Mucosa of descending colon (tissue), 3 donors: ENCODE data around the gene RFC2. TPM values are rescaled to one million over a fixed set of nuclear protein-coding genes. Genes with fewer than 3 reads are reported as not detected.
"Not testable (repeated sequence)": the region's sequence is repeated elsewhere in the genome, so short reads cannot be mapped to it uniquely, and the experiment has no call there.

Experiments used
- ATAC-seq: fragments of 200-7000 bp; cut with Tn5 transposase; one replicate; pipeline ENCODE4 v1.9.1; 2020; ENCODE audit warnings: mild to moderate bottlenecking, moderate library complexity
- DNase-seq, 3 donors: peaks; one replicate each; pipeline ENCODE4 v3.0.0-alpha.2; 2020
- H3K36me3 ChIP-seq: fragments of 200-600 bp; one replicate; pipeline ENCODE4 v1.8.0; 2021; ENCODE audit warnings: low read depth, mild to moderate bottlenecking
- H3K4me1 ChIP-seq: fragments of 200-600 bp; one replicate; pipeline ENCODE4 v1.8.0; 2021; ENCODE audit warnings: low read depth, mild to moderate bottlenecking
- H3K4me3 ChIP-seq: fragments of 200-600 bp; one replicate; pipeline ENCODE4 v1.8.0; 2021; ENCODE audit warnings: mild to moderate bottlenecking
- H3K9me3 ChIP-seq: fragments of 200-600 bp; one replicate; pipeline ENCODE4 v1.8.0; 2021; ENCODE audit warnings: mild to moderate bottlenecking
- intact Hi-C, 2 donors: fragments of 100-400 bp; cut with DNase I in 1 of 2; cut with micrococcal nuclease in 1 of 2; formaldehyde crosslinking; loops; one replicate each; pipeline versions ENCODE4 v1.11.0 to v1.11.1; 2022; cut with DNase I, micrococcal nuclease
- total RNA-seq, 3 donors: library from RNA; stranded (reverse); fragmentation: NEBNext Ultra II Directional in 2 of 3; extraction: Animal tissue kit (Norgen Biotek cat#: 25700) in 2 of 3; gene quantifications; one replicate each; pipeline versions ENCODE4 v1.2.1 to v1.2.4, GENCODE V29; 2021 to 2023
- TF ChIP-seq, protein P1 (sequence below): fragments of 200-600 bp; IDR thresholded peaks from one replicate; pipeline ENCODE4 v1.8.0; 2022; ENCODE audit warnings: antibody characterized with exemption, mild to moderate bottlenecking
- donor health status: DM: no; HTN: no; CAD: no; lungs with moderate emphysema.
- donor health status: DM: no; HTN: no; CAD: no.
- donor health status: DM: no; HTN: yes; CAD: no.

RFC2 gene
- total RNA-seq, 3 donors from 2014 or later = 14.8 to 23.7 (median 15.9) TPM

DNA sequence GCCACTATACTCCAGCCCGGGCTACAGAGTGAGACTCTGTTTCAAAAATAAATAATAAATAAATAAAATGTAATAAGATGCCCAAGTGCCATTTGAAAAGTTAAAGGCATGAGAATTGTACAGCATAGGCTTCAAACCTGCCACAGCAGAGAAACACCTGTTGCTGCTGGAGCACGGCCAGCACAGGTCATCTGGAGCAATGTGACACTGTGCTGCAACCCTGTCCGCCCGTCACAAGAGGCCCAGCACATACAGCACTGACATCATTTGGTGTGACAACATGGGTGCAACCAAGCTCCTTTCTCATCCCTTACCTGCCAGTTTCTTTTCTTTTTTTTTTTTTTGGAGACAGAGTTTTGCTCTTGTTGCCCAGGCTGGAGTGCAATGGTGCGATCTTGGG lies 1.3 kb downstream of the RFC2 start:
- Histone ChIP-seq H3K9me3 (no peaks in the 10 kb centered on the region), H3K36me3 (peaks cover 4% of the 10 kb centered on the region), H3K4me3 (no peak overlapping the region), H3K4me1 (peaks cover 22% of the 10 kb centered on the region)
- intact Hi-C loops = no loop called here
- TF ChIP-seq, protein P1, sequence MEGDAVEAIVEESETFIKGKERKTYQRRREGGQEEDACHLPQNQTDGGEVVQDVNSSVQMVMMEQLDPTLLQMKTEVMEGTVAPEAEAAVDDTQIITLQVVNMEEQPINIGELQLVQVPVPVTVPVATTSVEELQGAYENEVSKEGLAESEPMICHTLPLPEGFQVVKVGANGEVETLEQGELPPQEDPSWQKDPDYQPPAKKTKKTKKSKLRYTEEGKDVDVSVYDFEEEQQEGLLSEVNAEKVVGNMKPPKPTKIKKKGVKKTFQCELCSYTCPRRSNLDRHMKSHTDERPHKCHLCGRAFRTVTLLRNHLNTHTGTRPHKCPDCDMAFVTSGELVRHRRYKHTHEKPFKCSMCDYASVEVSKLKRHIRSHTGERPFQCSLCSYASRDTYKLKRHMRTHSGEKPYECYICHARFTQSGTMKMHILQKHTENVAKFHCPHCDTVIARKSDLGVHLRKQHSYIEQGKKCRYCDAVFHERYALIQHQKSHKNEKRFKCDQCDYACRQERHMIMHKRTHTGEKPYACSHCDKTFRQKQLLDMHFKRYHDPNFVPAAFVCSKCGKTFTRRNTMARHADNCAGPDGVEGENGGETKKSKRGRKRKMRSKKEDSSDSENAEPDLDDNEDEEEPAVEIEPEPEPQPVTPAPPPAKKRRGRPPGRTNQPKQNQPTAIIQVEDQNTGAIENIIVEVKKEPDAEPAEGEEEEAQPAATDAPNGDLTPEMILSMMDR = no peak
- ATAC-seq = peak; percentile 22
- DNase-seq = peak; percentile 60 to 69 (median 61)

- intact Hi-C loops, H3K36me3 ChIP-seq, ATAC-seq, DNase-seq, H3K4me3 ChIP-seq, H3K9me3 ChIP-seq, H3K4me1 ChIP-seq: not testable (repeated sequence)
Measured at GRCh38 chr7:74249058-74249457, 5.1 kb downstream of the RFC2 start.

- ATAC-seq (no peak), DNase-seq (no peak)
- TF ChIP-seq, protein P1 = no peak
- Histone ChIP-seq H3K36me3 (peaks cover 4% of the 10 kb centered on the region), H3K4me3 (no peak overlapping the region), H3K4me1 (peaks cover 4% of the 10 kb centered on the region), H3K9me3 (no peaks in the 10 kb centered on the region)
- intact Hi-C loops = no loop called here
Measured at GRCh38 chr7:74248156-74248555, 6.0 kb downstream of the RFC2 start.

DNA sequence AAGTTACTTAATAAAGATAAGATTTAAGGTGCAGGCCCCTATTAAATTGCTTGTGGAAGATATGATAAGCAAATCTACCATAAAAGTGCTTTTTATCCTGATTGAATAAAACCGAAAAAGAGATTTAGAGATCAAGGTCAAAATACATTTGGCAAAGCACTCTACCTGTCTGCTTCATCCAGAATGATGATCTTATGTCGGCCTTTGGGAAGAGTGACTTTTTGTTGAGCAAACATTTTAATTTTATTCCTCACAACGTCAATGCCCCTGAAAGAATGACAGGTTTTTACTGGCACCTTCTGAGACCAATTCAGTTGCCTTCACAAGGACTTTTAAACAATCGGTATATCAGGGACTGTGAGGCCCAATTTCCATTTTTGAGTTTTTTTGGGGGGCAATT lies 7.7 kb downstream of the RFC2 start:
- intact Hi-C loops = no loop called here
- peaks cover 4% of the 10 kb centered on the region for H3K36me3 ChIP-seq
- H3K9me3 ChIP-seq = no peaks in the 10 kb centered on the region
- no peaks in the 10 kb centered on the region for H3K4me1 ChIP-seq
- no peak for ATAC-seq
- DNase-seq = no peak
- H3K4me3 ChIP-seq = no peak overlapping the region
- TF ChIP-seq, protein P1 = no peak

DNA sequence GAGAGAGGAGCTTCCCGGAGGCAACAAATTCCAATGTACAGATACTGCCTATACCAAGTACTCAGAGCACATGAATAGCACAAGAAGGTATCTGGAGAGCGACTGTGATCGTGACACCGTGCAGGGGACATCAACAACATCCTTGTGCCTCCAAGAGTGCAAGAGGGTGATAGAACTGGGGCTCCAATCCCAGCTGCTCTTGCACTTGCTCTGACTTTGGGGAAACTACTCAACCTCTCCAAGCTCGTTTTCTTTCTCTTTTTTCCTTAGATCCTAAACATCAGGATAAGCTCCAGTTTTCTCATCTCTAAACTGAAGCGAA lies 12.1 kb downstream of the RFC2 start:
- intact Hi-C loops = no loop called here
- DNase-seq (no peak), ATAC-seq (no peak)
- Histone ChIP-seq H3K9me3 (no peaks in the 10 kb centered on the region), H3K4me1 (no peaks in the 10 kb centered on the region), H3K36me3 (no peaks in the 10 kb centered on the region), H3K4me3 (no peak overlapping the region)
- TF ChIP-seq, protein P1 = no peak

DNA sequence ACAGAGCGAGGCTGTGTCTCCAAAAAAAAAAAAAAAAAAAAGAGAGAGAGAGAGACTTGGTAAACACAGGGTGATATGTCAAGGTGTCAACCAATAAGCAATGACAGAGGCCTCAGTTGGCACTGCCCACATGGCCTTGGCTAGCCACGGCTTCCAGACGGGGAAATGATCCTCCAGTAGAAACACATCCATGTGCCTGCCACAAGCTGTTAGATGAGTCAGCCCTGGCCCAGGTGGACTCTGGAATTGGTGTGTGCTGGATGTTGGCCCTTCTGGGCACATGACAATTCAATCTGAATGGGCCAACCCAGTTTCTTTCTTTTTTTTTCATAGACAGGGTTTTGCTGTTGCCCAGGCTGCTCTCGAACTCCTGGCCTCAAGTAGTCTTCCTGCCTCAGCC lies 13.7 kb downstream of the RFC2 start:
- no peaks in the 10 kb centered on the region for H3K4me1 ChIP-seq
- H3K9me3 ChIP-seq = no peaks in the 10 kb centered on the region
- H3K4me3 ChIP-seq = no peak overlapping the region
- DNase-seq (no peak), ATAC-seq (peak; percentile 92)
- H3K36me3 ChIP-seq = no peaks in the 10 kb centered on the region
- TF ChIP-seq, protein P1 = no peak
- intact Hi-C loops = no loop called here
